ENCODE results near the gene KAZN.

DNA sequence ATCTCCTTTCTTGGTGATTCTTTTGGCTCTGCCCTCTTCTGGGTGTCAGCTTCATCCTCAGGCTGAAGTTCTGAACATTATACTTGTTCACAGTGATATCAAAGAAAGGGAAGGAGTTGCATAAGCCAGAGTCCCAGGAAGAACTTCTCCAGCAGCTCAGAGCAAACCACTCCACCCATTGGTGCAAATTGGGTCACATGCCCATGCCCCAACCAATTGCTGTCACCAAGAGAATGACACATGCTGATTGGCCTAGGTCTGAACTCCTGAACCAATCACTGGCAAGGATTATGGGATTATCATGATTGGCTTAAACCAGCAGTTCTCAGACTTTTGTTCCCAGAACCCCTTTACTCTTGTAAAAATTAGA, 298.6 kb downstream of the KAZN start:
- TF ChIP-seq GLIS3 (CRISPR knock-in tag; IDR thresholded peaks at IDR 0.05) (no peak), ISL1 (CRISPR knock-in tag; IDR thresholded peaks at IDR 0.05) (no peak), ZFP3 (CRISPR knock-in tag; IDR thresholded peaks at IDR 0.05) (no peak), ZNF565 (CRISPR knock-in tag; conservative IDR thresholded peaks at IDR 0.05; ENCODE audit: low read depth) (no peak), BACH2 (CRISPR knock-in tag; IDR thresholded peaks at IDR 0.05; ENCODE audit: borderline replicate concordance) (no peak), CSDC2 (CRISPR knock-in tag; IDR thresholded peaks at IDR 0.05) (no peak), RARB (CRISPR knock-in tag; IDR thresholded peaks at IDR 0.05) (no peak), ARNTL (CRISPR knock-in tag; IDR thresholded peaks at IDR 0.05; ENCODE audit: borderline replicate concordance, low read depth) (no peak), ZFP30 (CRISPR knock-in tag; IDR thresholded peaks at IDR 0.05) (no peak)
- TF ChIP-seq, protein P1, sequence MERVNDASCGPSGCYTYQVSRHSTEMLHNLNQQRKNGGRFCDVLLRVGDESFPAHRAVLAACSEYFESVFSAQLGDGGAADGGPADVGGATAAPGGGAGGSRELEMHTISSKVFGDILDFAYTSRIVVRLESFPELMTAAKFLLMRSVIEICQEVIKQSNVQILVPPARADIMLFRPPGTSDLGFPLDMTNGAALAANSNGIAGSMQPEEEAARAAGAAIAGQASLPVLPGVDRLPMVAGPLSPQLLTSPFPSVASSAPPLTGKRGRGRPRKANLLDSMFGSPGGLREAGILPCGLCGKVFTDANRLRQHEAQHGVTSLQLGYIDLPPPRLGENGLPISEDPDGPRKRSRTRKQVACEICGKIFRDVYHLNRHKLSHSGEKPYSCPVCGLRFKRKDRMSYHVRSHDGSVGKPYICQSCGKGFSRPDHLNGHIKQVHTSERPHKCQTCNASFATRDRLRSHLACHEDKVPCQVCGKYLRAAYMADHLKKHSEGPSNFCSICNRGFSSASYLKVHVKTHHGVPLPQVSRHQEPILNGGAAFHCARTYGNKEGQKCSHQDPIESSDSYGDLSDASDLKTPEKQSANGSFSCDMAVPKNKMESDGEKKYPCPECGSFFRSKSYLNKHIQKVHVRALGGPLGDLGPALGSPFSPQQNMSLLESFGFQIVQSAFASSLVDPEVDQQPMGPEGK (CRISPR knock-in tag; IDR thresholded peaks at IDR 0.05; ENCODE audit: borderline replicate concordance) = no peak
- TF ChIP-seq, protein P2, sequence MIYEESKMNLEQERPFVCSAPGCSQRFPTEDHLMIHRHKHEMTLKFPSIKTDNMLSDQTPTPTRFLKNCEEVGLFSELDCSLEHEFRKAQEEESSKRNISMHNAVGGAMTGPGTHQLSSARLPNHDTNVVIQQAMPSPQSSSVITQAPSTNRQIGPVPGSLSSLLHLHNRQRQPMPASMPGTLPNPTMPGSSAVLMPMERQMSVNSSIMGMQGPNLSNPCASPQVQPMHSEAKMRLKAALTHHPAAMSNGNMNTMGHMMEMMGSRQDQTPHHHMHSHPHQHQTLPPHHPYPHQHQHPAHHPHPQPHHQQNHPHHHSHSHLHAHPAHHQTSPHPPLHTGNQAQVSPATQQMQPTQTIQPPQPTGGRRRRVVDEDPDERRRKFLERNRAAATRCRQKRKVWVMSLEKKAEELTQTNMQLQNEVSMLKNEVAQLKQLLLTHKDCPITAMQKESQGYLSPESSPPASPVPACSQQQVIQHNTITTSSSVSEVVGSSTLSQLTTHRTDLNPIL (CRISPR knock-in tag; IDR thresholded peaks at IDR 0.05; ENCODE audit: low read depth) = no peak
- TF ChIP-seq, protein P3, sequence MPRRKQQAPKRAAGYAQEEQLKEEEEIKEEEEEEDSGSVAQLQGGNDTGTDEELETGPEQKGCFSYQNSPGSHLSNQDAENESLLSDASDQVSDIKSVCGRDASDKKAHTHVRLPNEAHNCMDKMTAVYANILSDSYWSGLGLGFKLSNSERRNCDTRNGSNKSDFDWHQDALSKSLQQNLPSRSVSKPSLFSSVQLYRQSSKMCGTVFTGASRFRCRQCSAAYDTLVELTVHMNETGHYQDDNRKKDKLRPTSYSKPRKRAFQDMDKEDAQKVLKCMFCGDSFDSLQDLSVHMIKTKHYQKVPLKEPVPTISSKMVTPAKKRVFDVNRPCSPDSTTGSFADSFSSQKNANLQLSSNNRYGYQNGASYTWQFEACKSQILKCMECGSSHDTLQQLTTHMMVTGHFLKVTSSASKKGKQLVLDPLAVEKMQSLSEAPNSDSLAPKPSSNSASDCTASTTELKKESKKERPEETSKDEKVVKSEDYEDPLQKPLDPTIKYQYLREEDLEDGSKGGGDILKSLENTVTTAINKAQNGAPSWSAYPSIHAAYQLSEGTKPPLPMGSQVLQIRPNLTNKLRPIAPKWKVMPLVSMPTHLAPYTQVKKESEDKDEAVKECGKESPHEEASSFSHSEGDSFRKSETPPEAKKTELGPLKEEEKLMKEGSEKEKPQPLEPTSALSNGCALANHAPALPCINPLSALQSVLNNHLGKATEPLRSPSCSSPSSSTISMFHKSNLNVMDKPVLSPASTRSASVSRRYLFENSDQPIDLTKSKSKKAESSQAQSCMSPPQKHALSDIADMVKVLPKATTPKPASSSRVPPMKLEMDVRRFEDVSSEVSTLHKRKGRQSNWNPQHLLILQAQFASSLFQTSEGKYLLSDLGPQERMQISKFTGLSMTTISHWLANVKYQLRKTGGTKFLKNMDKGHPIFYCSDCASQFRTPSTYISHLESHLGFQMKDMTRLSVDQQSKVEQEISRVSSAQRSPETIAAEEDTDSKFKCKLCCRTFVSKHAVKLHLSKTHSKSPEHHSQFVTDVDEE (CRISPR knock-in tag; IDR thresholded peaks at IDR 0.05) = no peak
- TF ChIP-seq, protein P4, sequence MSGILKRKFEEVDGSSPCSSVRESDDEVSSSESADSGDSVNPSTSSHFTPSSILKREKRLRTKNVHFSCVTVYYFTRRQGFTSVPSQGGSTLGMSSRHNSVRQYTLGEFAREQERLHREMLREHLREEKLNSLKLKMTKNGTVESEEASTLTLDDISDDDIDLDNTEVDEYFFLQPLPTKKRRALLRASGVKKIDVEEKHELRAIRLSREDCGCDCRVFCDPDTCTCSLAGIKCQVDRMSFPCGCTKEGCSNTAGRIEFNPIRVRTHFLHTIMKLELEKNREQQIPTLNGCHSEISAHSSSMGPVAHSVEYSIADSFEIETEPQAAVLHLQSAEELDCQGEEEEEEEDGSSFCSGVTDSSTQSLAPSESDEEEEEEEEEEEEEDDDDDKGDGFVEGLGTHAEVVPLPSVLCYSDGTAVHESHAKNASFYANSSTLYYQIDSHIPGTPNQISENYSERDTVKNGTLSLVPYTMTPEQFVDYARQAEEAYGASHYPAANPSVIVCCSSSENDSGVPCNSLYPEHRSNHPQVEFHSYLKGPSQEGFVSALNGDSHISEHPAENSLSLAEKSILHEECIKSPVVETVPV (CRISPR knock-in tag; IDR thresholded peaks at IDR 0.05) = no peak
